GM10266 (cell line): ENCODE measurements around the gene SKP2.
"Not testable (repeated sequence)": the region's sequence is repeated elsewhere in the genome, so short reads cannot be mapped to it uniquely, and the experiment has no call there.

Experiments
- DNase-seq: peaks from one replicate; pipeline ENCODE4 v3.0.0; 2012; ENCODE audit errors: extremely low spot score
- TF ChIP-seq, protein P1 (sequence below): IDR thresholded peaks from 2 replicates; pipeline ENCODE4 v1.5.1; 2012; ENCODE audit warnings: mild to moderate bottlenecking, low read depth; ENCODE audit not compliant: control insufficient read depth, insufficient read depth; ENCODE audit errors: missing control alignments

The SKP2 gene

DNA sequence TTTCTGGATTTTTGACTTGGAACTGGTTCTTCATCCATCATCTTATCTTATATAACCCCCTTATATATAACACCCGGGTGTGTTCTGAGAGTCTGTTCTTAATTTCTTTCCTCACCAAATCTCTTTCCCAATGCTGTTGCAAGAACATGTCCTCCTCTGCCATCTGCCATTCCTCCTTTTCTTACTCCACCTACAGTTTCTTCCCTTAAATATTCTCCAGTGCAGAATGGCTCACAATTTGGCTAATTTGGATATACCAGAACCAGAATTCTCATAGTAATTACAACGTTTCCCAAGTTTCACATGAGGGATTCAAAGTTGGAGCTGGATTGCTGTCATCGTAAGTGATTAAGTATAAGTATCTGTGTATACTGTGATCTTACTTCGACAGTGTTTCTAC lies 28.0 kb downstream of the SKP2 start:
- TF ChIP-seq, protein P1, sequence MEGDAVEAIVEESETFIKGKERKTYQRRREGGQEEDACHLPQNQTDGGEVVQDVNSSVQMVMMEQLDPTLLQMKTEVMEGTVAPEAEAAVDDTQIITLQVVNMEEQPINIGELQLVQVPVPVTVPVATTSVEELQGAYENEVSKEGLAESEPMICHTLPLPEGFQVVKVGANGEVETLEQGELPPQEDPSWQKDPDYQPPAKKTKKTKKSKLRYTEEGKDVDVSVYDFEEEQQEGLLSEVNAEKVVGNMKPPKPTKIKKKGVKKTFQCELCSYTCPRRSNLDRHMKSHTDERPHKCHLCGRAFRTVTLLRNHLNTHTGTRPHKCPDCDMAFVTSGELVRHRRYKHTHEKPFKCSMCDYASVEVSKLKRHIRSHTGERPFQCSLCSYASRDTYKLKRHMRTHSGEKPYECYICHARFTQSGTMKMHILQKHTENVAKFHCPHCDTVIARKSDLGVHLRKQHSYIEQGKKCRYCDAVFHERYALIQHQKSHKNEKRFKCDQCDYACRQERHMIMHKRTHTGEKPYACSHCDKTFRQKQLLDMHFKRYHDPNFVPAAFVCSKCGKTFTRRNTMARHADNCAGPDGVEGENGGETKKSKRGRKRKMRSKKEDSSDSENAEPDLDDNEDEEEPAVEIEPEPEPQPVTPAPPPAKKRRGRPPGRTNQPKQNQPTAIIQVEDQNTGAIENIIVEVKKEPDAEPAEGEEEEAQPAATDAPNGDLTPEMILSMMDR: no peak
- DNase-seq: no peak

DNA sequence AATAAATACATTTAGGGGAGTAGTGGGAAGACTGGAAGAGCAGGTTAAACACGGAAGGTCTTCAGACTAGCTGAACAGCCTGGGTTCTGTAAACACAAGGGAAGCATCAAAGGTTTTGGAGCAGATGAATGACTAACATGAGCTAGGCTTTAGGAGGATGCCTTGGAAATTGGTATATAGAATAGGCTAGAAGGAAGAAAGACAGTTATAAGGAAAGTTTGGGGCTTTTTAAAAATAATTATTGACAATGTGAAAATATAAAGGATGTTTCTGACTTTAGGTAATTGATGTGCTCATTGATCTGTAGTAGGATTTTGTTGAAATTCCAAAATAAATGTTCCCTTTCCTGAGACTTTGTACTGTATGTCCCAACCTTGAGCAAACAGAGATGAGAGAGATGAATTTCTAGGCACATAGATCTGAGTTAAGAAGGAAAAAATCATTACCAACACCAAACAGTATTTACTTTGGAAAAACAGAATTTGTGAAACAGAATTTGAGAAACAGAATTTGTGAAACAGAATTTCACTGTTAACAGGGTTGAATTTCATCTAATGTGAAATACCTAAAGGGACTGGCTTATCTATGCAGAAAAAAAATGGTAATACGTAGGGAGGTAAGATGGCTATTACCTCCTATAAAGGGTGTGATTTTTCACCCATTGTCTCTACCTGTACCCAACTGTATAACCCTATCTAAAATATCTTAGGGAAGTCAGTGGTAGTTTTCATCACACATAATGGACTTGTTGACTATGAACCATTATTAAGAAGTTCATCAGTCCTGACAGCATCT lies 28.8 kb downstream of the SKP2 start:
- TF ChIP-seq, protein P1: no peak
- DNase-seq: no peak

DNA sequence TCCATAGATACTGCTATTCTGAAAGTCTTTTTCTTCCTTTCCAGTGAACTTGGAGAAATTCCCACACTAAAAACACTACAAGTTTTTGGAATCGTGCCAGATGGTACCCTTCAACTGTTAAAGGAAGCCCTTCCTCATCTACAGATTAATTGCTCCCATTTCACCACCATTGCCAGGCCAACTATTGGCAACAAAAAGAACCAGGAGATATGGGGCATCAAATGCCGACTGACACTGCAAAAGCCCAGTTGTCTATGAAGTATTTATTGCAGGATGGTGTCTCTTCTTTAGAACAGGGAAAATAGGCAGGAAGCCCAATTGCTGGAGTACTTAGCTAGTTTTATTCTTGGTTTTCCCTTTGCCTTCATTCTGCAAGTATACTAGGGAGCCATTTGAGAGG lies 29.9 kb downstream of the SKP2 start:
- TF ChIP-seq, protein P1: no peak
- no peak for DNase-seq

DNA sequence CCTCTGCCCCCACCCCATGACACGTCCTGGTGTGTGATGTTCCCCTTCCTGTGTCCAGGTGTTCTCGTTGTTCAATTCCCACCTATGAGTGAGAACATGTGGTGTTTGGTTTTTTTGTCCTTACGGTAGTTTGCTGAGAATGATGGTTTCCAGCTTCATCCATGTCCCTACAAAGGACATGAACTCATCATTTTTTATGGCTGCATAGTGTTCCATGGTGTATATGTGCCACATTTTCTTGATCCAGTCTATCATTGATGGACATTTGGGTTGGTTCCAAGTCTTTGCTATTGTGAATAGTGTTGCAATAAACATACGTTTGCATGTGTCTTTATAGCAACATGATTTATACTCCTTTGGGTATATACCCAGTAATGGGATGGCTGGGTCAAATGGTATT lies 32.5 kb downstream of the SKP2 start:
- DNase-seq: not testable (repeated sequence)

DNA sequence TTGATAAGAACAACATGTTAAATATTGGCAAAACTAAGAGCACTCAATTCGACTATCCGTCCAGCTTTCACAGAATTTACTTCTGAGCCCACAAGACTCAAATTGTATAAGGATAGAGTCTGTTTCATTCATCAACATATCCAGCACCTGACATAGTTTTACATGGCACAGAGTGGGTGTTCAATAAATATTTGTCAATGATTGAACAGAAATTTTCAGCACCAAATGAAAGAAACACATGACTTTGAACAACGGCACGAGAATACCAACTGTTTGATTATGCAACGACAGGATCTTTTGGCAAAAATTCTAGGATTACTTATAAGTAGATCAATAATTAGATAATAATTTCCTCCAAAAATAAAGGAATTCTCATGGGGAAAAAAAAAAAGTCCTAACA lies 41.8 kb downstream of the SKP2 start:
- TF ChIP-seq, protein P1: no peak
- no peak for DNase-seq

DNA sequence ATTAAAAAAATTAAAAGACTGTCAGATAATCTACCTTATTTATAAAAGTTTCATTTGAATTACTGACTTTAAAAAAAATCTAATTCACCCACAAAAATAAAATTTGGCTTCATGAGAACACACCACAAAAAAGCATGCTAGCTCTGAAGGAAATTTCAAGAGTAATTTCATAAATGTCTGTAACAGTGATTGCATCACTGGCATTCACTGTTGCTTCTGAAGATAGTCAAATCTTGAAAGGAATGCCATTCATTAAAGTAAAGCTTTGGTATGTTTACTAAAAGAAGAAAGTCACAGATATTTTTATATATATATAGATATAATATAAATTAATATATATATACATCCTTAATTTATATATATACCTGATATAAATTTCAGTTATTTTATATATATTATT lies 46.4 kb downstream of the SKP2 start:
- TF ChIP-seq, protein P1: no peak
- DNase-seq: no peak

DNA sequence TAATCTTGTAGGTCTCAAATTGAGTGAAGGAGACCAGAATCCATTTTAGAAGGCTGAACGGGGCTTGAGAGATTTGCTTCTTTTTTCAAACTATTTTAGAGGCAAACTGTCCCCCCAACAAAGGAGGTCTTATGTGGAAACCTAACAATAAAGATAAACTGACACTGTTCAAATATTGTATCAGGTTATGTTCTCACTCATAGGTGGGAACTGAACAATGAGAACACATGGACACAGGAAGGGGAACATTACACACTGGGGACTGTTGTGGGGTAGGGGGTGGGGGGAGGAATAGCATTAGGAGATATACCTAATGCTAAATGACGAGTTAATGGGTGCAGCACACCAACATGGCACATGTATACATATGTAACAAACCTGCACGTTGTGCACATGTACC lies 46.9 kb downstream of the SKP2 start:
- DNase-seq: not testable (repeated sequence)

DNA sequence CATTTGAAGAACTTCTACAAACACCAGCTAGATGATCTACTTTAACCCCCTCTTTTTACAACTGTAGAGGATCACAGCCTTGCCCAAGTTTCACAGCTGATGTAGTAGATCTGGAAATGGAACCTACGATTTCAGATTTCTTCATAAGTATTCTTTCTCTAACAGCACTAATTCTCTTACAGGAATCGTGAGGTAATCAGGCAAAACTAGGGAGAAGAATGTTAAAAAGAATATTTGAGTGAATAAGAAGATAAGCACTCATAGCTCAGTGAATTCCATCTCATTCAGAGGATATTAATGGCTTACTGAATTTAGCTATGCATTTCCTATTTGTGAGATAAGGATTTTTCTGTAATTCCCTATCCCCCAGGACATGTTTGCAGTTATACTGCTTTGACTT lies 47.7 kb downstream of the SKP2 start:
- no peak for DNase-seq
- TF ChIP-seq, protein P1: no peak
